HG02870 (cell line): ENCODE data around the gene BTN1A1.

ENCODE experiments used
- ATAC-seq: cut with Tn5 transposase; IDR thresholded peaks from one replicate; pipeline ENCODE4 v1.9.1; 2021; ENCODE audit warnings: mild to moderate bottlenecking, moderate library complexity; ENCODE audit not compliant: unreplicated experiment

BTN1A1 gene

GRCh38 chr6:26475823-26476729, 24.0 kb upstream of the BTN1A1 start:
- ATAC-seq, result no peak

GRCh38 chr6:26476896-26477295, 23.2 kb upstream of the BTN1A1 start:
- no peak for ATAC-seq

DNA sequence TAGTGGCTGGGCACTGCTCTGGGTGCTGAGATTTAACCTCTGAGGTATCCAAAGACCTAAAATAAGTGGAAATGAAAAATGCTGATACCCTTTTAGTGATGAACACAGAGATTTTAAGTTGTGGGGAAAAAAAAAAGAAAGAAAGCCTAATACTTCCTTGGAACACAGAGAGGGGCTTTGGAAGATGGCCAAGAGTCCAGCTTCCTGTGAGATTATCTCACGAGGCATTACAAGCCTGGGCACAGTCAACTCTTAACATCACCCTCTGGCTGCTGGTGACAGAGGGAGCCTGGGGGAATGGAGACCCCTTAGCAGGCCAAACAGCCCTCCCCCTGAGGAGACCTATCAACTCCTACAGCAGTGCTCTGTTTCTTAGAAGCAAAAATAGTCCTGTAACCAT, 22.7 kb upstream of the BTN1A1 start:
- no peak for ATAC-seq

DNA sequence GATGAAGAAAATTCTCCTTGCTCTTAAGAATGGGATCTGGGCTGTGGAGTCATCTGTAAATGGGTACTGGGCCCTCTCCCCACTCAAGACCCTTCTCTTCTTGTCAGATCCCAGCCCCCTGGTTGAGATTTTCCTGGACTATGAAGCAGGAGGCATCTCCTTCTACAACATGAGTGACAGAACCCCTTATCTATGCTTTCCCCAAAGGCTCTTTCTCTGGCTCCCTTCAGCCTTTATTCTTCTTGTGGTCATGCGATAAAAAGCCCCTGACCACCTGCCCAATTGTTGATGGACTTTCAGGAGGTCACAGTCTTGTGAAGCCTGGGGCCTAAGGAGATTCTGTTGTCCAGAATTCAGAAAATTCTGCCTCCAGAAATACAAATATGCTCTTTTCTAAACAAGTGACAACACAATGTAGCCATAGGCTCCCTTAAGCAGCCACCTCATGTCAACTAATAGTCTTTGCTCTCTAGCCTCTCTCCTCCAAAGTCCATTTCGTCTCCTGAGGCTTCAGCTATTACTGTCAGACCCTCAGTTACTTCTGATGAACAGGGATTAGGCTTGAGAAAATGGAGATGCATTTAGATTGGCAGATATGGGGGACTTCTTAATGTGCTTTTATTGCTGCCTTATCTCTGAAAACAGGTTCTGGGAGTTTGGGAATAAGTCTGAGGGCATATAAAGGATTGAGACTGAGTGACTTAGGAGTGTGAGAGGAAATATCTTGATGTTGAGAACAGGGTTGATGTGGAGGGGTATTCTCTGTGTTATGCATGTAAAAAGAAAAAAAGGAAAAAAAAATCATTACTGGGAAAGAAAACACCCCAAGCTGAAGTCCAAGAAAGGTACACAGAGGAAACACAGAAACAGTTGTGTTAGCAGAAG, 21.8 kb upstream of the BTN1A1 start:
- no peak for ATAC-seq

DNA sequence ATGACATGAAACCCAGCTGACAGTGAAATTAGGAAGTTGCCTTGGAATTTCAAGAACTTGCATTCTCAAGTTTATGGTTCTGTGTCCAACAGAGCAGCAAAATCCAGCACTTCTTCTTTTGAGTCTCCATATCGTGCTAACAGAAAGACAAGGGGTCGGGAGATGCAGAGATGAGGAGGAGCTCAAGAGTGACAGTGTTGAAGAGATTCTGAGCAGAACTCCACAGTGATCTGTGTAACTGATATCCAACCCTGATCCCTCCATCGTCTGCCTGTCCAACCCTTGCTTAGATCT, 21.2 kb upstream of the BTN1A1 start:
- ATAC-seq, result no peak

- ATAC-seq, result no peak
Observed at GRCh38 chr6:26482338-26482737, 17.8 kb upstream of the BTN1A1 start.

DNA sequence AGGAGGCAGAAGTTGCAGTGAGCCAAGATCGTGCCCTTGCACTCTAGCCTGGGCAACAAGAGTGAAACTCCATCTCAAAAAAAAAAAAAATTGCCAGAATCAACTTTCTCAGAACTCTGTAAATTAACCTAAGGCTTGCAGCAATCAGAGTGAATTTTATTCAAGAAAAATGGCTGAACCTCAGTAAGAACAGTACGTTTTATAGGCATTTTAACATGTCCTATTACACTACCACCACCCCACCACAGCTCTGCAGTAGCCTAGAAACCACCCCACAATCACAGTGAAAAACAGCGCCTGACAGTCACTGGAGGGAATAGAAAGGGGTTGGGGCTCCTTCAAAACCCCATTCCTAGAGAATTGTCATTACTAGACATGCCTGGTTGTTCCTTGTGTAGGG, 16.4 kb upstream of the BTN1A1 start:
- ATAC-seq, result no peak

DNA sequence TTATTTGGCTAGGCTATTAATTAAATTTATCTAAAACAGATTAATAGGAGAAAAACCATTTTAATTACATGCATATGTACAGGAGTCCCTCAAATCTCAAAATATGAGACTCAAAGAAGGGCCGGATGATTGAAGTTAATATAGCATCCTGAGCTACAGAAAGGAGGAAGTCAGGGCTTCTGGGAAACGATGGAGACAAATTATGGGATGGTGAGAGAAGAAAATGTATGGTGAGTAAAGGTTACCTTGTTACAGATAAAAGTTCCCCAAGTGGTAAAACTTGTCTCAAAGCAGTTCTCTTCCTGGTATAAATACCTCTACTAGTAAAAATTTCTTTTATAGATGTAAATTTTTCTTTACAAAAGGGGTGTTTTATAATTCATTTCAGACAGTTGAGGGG, 15.9 kb upstream of the BTN1A1 start:
- ATAC-seq, result no peak

DNA sequence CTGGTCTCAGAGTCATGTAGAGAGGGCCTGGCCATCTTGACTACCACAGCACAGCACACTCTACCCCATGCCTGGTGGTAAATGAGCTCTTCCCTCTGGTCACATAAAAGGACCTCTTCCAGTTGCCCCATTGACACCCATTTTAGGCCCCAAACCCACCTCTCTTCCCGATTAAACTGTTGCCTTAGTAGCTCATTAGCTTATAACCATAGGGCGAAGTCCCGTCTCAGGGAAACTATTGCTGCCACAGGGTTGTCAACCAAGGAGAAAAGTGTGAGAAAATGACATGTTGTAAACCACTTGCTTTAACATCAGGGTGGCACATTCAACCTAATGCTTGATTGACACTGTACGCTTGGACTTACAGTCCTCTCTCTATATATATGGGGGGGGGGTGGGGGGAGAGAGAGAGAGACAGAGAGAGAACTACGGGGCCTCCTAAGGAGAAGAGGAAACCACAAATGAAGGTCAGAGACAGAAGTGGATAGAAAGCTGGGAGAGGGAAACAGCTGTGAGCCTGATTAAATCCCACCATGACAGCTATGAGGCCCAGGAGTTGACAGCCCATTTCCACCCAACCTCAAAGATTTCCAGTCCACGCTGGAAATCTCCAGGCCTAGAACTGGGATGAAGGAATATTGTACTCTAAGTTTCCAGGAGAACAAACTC, 14.9 kb upstream of the BTN1A1 start:
- no peak for ATAC-seq

DNA sequence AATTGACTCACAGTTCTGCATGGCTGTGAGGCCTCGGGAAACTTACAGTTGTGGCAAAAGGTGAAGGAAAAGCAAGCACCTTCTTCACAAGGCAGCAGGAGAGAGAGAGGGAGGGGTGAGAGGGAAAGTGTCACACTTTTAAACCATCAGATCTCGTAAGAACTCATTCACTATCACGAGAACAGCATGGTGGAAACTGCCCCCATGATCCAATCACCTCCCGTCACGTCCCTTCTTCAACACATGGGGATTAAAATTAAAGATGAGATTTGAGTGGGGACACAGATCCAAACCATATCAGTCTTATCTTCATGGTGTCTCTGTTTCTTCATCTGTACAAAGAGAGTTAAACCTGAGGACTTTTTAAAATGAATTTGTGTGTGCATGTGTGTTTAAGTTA, 13.7 kb upstream of the BTN1A1 start:
- ATAC-seq, result no peak

DNA sequence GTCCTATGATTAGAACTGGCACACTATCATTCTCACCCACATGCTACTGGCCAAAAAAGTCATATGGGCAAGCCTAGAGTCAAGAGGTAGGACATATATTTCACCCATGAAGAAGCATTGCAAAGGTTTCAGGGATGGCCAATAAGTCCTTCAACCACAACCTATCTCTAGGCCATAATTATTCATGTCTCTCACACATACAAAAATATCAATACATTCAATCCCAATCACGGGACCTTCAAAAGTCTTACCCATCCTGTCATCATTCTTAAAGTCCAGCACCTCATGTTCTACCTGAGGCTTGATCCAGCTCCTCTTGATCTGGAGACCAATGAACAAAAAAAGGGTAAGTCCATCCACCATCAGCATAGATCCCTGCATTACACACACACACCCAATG, 12.6 kb upstream of the BTN1A1 start:
- ATAC-seq, result no peak

GRCh38 chr6:26489996-26490964, 9.8 kb upstream of the BTN1A1 start:
- no peak for ATAC-seq

GRCh38 chr6:26491604-26492003, 8.5 kb upstream of the BTN1A1 start:
- ATAC-seq, result no peak

- no peak for ATAC-seq
Observed at GRCh38 chr6:26493258-26493657, 6.8 kb upstream of the BTN1A1 start.

GRCh38 chr6:26494117-26494516, 6.0 kb upstream of the BTN1A1 start:
- ATAC-seq, result no peak

GRCh38 chr6:26495281-26495680, 4.8 kb upstream of the BTN1A1 start:
- no peak for ATAC-seq

DNA sequence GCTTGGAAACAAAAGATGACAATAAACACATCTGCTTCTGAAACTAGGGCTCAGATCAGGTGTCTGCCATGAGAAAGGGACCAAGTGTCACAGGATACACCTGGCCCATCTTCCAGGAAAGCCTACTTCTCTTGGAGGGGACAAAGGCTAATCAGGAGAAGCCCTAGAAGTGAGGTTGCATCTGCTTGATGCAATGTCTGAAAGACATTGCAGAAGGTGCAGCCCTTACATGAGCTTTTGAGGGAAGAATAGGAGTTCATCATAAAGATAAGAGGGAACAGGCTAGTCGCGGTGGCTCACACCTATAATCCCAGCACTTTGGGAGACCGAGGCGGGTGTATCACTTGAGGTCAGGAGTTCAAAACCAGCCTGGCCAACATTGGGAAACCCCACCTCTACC, 2.5 kb upstream of the BTN1A1 start:
- no peak for ATAC-seq

- ATAC-seq, result no peak
Observed at GRCh38 chr6:26501482-26501986, 1.4 kb downstream of the BTN1A1 start.

DNA sequence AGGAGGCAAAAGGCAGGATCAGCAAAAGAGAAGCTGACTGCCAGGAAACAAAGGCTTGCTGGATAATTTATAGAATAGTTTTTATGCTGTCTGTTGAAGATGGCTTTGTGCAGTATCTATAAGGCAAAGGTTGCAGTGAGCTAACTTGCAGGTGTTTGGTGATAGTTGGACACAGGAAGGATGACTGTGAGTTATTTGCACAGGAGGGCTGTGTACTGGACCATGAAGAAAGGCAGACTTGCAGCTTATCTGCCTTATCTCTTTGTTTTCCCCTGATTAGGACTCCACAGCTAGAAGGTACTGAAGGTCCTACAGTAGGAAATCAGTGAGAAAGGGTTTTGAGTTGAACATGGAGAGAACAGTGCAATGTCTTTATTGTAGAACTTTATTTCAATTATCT, 2.1 kb downstream of the BTN1A1 start:
- no peak for ATAC-seq

- no peak for ATAC-seq
Observed at GRCh38 chr6:26502626-26503025, 2.5 kb downstream of the BTN1A1 start.
